ENCODE results near the gene DYNLRB1. TPM values are rescaled to one million over a fixed set of nuclear protein-coding genes. Genes with fewer than 3 reads are reported as not detected.

The DYNLRB1 gene
- total and polyA plus RNA-seq, 11 donors, result 129 to 405 (median 147) TPM

DNA sequence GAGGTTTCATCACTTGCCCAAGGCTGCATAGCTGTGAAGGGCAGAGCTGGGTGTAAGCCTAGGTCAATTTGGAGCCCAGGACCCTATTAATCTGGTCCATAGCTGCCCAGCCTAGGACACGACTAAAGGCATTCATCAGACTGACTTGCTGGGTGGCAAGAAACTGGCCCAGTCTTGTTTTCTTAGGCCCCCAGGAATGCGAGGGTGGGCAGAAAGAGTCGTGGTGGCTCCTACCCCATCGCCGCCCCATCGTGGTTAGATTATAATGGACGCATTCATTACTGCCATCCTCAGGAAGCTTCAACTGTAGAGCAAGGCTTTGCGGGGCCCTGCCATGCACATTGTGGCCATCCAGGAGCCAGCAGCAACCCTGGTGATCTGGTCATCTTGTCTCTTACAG lies 16.1 kb downstream of the DYNLRB1 start:
- Histone ChIP-seq H3K4me3 (no peak overlapping the region), H3K27ac (no peak overlapping the region), H3K36me3 (peaks cover 0 to 97% (median 89%) of the 10 kb centered on the region in 9 donors), H3K4me1 (peaks cover 4 to 35% (median 18%) of the 10 kb centered on the region in 12 donors), H3K9me3 (no peaks in the 10 kb centered on the region), H3K27me3 (no peaks in the 10 kb centered on the region)
- WGBS, 4 donors, result 75 to 100% (median 87%) methylated on average over 1 to 8 of the region's 8 CpGs
- TF ChIP-seq POLR2A (IDR thresholded peaks at IDR 0.05), result no peak
- TF ChIP-seq, protein P1, sequence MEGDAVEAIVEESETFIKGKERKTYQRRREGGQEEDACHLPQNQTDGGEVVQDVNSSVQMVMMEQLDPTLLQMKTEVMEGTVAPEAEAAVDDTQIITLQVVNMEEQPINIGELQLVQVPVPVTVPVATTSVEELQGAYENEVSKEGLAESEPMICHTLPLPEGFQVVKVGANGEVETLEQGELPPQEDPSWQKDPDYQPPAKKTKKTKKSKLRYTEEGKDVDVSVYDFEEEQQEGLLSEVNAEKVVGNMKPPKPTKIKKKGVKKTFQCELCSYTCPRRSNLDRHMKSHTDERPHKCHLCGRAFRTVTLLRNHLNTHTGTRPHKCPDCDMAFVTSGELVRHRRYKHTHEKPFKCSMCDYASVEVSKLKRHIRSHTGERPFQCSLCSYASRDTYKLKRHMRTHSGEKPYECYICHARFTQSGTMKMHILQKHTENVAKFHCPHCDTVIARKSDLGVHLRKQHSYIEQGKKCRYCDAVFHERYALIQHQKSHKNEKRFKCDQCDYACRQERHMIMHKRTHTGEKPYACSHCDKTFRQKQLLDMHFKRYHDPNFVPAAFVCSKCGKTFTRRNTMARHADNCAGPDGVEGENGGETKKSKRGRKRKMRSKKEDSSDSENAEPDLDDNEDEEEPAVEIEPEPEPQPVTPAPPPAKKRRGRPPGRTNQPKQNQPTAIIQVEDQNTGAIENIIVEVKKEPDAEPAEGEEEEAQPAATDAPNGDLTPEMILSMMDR (IDR thresholded peaks at IDR 0.05), result no peak
- intact Hi-C loops (cut with DNase I), result loop anchor here in 2 of 10 donors (10.0 kb wide), 2 partner anchors 172 to 232 kb away; partner anchors contain the start of gene TP53INP2 (in 1 of the 2)
- ATAC-seq, result no peak
- DNase-seq, result no peak

DNA sequence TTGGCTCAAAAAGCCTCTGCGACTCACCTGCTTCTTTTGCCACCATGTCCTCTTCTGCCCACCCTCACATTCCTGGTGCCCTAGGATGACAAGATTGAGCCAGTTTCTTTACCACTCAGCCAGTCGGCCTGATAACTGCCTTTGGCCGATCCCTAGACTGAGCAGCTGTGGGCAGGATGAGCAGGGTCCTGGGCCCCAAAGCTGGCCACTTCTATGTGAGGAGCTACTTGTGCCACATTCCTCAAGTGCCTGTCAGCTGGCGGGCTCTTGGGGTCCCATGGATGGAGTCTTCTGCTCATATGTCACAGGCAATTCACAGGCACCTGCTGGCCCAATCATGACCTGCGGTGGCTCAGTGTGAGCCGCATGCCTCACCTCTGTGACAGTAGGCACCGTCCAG lies 16.5 kb downstream of the DYNLRB1 start:
- TF ChIP-seq, protein P1 (IDR thresholded peaks at IDR 0.05), result no peak
- TF ChIP-seq POLR2A (IDR thresholded peaks at IDR 0.05), result no peak
- Histone ChIP-seq H3K27me3 (no peaks in the 10 kb centered on the region), H3K9me3 (no peaks in the 10 kb centered on the region), H3K27ac (no peak overlapping the region), H3K4me1 (peaks cover 4 to 35% (median 18%) of the 10 kb centered on the region in 12 donors), H3K4me3 (no peak overlapping the region), H3K36me3 (peaks cover 0 to 97% (median 89%) of the 10 kb centered on the region in 9 donors)
- intact Hi-C loops (cut with DNase I), result loop anchor here in 2 of 10 donors (10.0 kb wide), 2 partner anchors 172 to 232 kb away; partner anchors contain the start of gene TP53INP2 (in 1 of the 2)
- no peak for ATAC-seq
- peak in 1 of 5 donors; percentile 4 for DNase-seq
- 89 to 91% (median 90%) methylated on average over 7 of the region's 7 CpGs for WGBS, 4 donors

DNA sequence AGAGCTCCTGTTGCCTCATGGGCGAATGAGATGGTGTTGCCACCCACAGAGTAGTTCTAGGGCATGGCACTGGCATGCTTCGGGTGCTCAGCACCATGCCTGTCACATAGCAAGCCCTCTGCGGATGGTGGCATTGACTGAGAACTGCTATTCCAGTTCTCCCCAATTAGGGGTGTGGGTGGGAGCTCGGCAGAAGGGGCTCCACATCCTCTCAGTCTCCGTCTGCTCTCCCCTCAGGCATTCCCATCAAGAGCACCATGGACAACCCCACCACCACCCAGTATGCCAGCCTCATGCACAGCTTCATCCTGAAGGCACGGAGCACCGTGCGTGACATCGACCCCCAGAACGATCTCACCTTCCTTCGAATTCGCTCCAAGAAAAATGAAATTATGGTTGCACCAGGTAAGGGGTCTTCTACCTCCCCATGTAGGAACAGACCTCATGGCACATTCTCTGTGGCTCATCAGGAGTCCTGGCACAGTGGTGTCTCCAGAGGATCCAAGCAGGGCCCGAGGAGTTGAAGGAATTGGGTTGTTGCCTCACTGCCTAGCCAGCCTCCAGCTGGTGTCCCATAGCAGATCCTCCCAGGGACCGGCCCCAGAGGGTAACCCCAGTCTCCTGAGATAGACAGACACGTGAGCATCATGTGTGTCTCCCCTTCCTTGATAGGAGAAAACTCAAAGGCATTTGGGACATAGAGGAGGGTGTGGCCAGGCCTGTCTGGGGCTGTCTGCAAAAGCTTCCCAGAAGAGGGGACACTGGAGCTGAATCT lies 18.4 kb downstream of the DYNLRB1 start:
- Histone ChIP-seq H3K36me3 (peaks cover 0 to 98% (median 90%) of the 10 kb centered on the region in 9 donors), H3K27me3 (no peaks in the 10 kb centered on the region), H3K4me1 (peaks cover 0 to 24% (median 8%) of the 10 kb centered on the region in 12 donors), H3K9me3 (no peaks in the 10 kb centered on the region), H3K4me3 (no peak overlapping the region), H3K27ac (no peak overlapping the region)
- ATAC-seq (no peak), DNase-seq (peak in 1 of 5 donors; percentile 14)
- TF ChIP-seq POLR2A (IDR thresholded peaks at IDR 0.05), result no peak
- TF ChIP-seq, protein P1 (IDR thresholded peaks at IDR 0.05), result no peak
- intact Hi-C loops (cut with DNase I), result loop anchor here in 8 of 10 donors (5.0 to 10.0 kb wide), 5 partner anchors 170 to 238 kb away; partner anchors contain the start of gene TP53INP2 (in 1 of the 8)
- 86 to 93% (median 91%) methylated on average over 11 to 15 of the region's 15 CpGs for WGBS, 4 donors

DNA sequence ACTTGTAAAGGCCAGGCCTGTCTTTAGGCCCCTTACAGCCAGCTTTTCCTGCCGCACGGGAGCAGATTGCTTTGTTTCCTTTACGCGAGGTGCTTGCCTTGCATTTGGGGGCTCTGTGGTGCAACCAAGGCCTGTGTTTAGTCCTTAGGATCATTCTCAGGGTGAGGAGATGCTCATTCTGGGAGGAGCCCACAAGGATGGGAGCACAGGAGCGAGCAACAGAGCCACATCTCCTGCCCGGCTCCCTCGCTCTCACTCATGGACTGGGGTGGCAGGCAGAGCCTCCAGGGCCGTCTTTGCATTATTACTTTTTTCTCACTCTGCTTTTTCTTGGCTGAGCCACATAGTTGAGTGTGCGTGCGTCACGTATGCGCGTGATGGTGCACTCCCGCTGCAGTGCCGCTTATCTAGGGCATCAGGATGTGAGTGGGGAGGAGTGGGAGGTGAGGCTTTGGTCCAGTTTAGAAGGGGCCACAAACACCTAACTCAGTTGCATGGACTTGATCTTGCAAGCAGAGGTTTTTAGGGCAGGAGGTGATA lies 19.1 kb downstream of the DYNLRB1 start:
- ATAC-seq (no peak), DNase-seq (peak in 1 of 5 donors; percentile 18)
- Histone ChIP-seq H3K36me3 (peaks cover 2 to 98% (median 90%) of the 10 kb centered on the region in 9 donors), H3K27me3 (no peaks in the 10 kb centered on the region), H3K4me1 (peaks cover 0 to 16% (median 2%) of the 10 kb centered on the region in 12 donors), H3K9me3 (no peaks in the 10 kb centered on the region), H3K27ac (no peak overlapping the region), H3K4me3 (no peak overlapping the region)
- WGBS, 4 donors, result 94 to 97% (median 95%) methylated on average over 15 of the region's 15 CpGs
- no peak for TF ChIP-seq POLR2A (IDR thresholded peaks at IDR 0.05)
- TF ChIP-seq, protein P1 (IDR thresholded peaks at IDR 0.05), result no peak
- intact Hi-C loops (cut with DNase I), result loop anchor here in 8 of 10 donors (5.0 to 10.0 kb wide), 5 partner anchors 169 to 237 kb away; partner anchors contain the start of gene TP53INP2 (in 1 of the 8)
